ENCODE data around the gene EIF2A. TPM values are rescaled to one million over a fixed set of nuclear protein-coding genes. Genes with fewer than 3 reads are reported as not detected.

The EIF2A gene
- total RNA-seq, 1 experiment from 2014 or later = 74.1 TPM

DNA sequence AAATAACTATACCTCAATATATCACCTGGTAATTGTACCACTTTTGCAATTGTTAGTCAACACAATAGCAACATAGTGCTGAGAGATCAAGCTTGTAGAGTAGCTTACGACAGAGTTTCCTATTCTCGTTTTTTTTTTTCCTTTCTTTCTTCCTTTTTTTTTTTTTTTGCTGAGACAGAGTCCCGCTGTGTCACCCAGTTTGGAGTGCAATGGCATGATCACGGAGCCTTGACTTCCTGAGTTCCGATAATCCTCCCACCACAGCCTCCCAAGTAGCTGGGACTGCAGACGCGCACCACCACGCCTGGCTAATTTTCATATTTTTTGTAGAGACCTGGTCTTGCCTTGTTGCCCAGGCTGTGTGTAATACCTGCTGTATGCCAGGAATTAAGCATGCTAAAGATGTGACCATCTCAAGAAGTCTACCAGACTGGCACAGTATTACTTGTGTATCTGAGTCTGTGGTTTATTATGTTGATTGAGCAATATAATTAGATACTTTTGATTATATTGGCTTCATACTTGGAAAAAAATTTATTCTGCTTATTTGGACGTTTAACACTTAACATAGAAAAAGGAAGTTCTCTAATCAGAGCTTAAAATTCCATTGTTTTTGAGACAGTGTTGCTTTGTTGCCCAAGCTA lies 59.5 kb downstream of the EIF2A start:
- Histone ChIP-seq H2BK5ac (ENCODE audit: insufficient read length, low read length) (no peak overlapping the region), H3K79me2 (ENCODE audit: insufficient read depth, low read length) (peaks cover 32% of the 10 kb centered on the region; the same call in 1 of the 2 replicates), H3K56ac (ENCODE audit: insufficient read length, low read depth, low read length) (no peak overlapping the region), H4K5ac (ENCODE audit: insufficient read length, low read depth, low read length) (no peak overlapping the region), H3K4ac (ENCODE audit: low read depth, low read length) (no peak overlapping the region), H3K79me1 (ENCODE audit: insufficient read depth, low read depth, low read length, poor library complexity, severe bottlenecking) (peaks cover 2% of the 10 kb centered on the region), H2BK12ac (ENCODE audit: insufficient read length, low read depth, low read length) (no peak overlapping the region), H4K20me1 (ENCODE audit: control insufficient read depth, insufficient read depth, insufficient read length) (no peaks in the 10 kb centered on the region), H4K8ac (replicated peaks; ENCODE audit: insufficient read length, low read depth, low read length) (no peak overlapping the region), H3K23ac (ENCODE audit: insufficient read length, low read depth, low read length) (no peak overlapping the region), H3K4me2 (ENCODE audit: insufficient read depth, insufficient read length, low read length) (no peak overlapping the region), H3K9ac (ENCODE audit: extremely low read depth, insufficient read length, low read length) (no peak overlapping the region), H3T11ph (ENCODE audit: low read length) (no peak overlapping the region), H3K27me3 (ENCODE audit: insufficient read depth, low read length) (no peaks in the 10 kb centered on the region), H3K14ac (ENCODE audit: insufficient read depth, low read length) (no peak overlapping the region), H2BK120ac (ENCODE audit: low read depth, low read length, poor library complexity, severe bottlenecking) (no peak overlapping the region), H4K91ac (ENCODE audit: insufficient read length, low read depth, low read length) (no peak overlapping the region), H2BK20ac (ENCODE audit: low read depth, low read length, poor library complexity, severe bottlenecking) (no peak overlapping the region), H3K18ac (ENCODE audit: insufficient read length, low read depth, low read length) (no peak overlapping the region), H3K27ac (ENCODE audit: insufficient read length, low read depth, low read length) (no peak overlapping the region), H2AFZ (ENCODE audit: low read length) (no peak overlapping the region), H3K4me1 (ENCODE audit: insufficient read depth, low read length) (peaks cover 5% of the 10 kb centered on the region; the same call in 1 of the 2 replicates), H3K23me2 (ENCODE audit: insufficient read length, low read depth, low read length, poor library complexity, severe bottlenecking) (peaks cover 6% of the 10 kb centered on the region), H3K9me3 (ENCODE audit: control insufficient read depth, low read depth, low read length) (no peaks in the 10 kb centered on the region), H2AK5ac (ENCODE audit: insufficient read length, low read length) (no peak overlapping the region), H2BK15ac (ENCODE audit: low read depth, low read length) (no peak overlapping the region)
- Mint-ChIP-seq H3K4me1 (peaks cover 39 to 60% of the 10 kb centered on the region in 2 experiments), H3K27ac (peak overlapping the region; percentile 40 to 74 (median 62); a peak in 3 of 7 replicates), H3K9me3 (no peaks in the 10 kb centered on the region), H3K4me3 (peak overlapping the region in 1 of 2 experiments; percentile 47; a peak in 1 of 5 replicates), H3K27me3 (ENCODE audit: low read depth) (no peaks in the 10 kb centered on the region), H3K36me3 (ENCODE audit: insufficient read depth in 1 of 3, low read depth in 3 of 3) (peaks cover 8 to 22% (median 17%) of the 10 kb centered on the region in 3 experiments)
- DNase-seq = no peak
- WGBS (ENCODE audit: extremely low coverage, insufficient read length, low lambda C conversion rate) = no CpG with 5 or more reads among the region's 9 CpGs
- TF ChIP-seq, protein P1, sequence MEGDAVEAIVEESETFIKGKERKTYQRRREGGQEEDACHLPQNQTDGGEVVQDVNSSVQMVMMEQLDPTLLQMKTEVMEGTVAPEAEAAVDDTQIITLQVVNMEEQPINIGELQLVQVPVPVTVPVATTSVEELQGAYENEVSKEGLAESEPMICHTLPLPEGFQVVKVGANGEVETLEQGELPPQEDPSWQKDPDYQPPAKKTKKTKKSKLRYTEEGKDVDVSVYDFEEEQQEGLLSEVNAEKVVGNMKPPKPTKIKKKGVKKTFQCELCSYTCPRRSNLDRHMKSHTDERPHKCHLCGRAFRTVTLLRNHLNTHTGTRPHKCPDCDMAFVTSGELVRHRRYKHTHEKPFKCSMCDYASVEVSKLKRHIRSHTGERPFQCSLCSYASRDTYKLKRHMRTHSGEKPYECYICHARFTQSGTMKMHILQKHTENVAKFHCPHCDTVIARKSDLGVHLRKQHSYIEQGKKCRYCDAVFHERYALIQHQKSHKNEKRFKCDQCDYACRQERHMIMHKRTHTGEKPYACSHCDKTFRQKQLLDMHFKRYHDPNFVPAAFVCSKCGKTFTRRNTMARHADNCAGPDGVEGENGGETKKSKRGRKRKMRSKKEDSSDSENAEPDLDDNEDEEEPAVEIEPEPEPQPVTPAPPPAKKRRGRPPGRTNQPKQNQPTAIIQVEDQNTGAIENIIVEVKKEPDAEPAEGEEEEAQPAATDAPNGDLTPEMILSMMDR (conservative IDR thresholded peaks at IDR 0.05) = no peak

Measured in H9 (cell line).